NT2/D1 (cell line): ENCODE results near the gene SRI.

Experiments used
- DNase-seq: peaks from one replicate; pipeline ENCODE4 v3.0.0-alpha.2; 2011; ENCODE audit warnings: low read depth, low spot score
- H3K27me3 ChIP-seq: 2 replicates; pipeline ENCODE4 v1.6.0; 2011; ENCODE audit warnings: mild to moderate bottlenecking; ENCODE audit not compliant: insufficient read length, insufficient read depth
- H3K36me3 ChIP-seq: 2 replicates; pipeline ENCODE4 v1.6.1; 2011; ENCODE audit warnings: mild to moderate bottlenecking, low read length, mixed read lengths; ENCODE audit not compliant: insufficient read depth, insufficient read length
- H3K4me1 ChIP-seq: 2 replicates; pipeline ENCODE4 v1.5.1; 2011; ENCODE audit not compliant: insufficient read depth, insufficient read length
- H3K4me3 ChIP-seq: 2 replicates; pipeline ENCODE4 v1.5.1; 2011; ENCODE audit warnings: low read depth; ENCODE audit not compliant: insufficient read length
- H3K9ac ChIP-seq: 2 replicates; pipeline ENCODE4 v1.6.0; 2011; ENCODE audit warnings: low read depth; ENCODE audit not compliant: insufficient read length
- H3K9me3 ChIP-seq: 2 replicates; pipeline ENCODE4 v1.5.1; 2011; ENCODE audit warnings: mild to moderate bottlenecking, low read length; ENCODE audit not compliant: insufficient read depth
- SUZ12 ChIP-seq: IDR thresholded peaks from 2 replicates; pipeline ENCODE4 v1.6.1; 2011; ENCODE audit not compliant: insufficient read length, insufficient read depth; ENCODE audit errors: extremely low read depth
- YY1 ChIP-seq: IDR thresholded peaks from 2 replicates; pipeline ENCODE4 v1.6.1; 2011; ENCODE audit not compliant: insufficient read length, insufficient read depth
- ZNF274 ChIP-seq: IDR thresholded peaks from 2 replicates; pipeline ENCODE4 v1.6.1; 2011; ENCODE audit warnings: mild to moderate bottlenecking, low read depth, low read length

Gene SRI

GRCh38 chr7:88202799-88203198, 17.0 kb downstream of the SRI start:
- peaks cover 45% of the 10 kb centered on the region for H3K36me3 ChIP-seq
- H3K9ac ChIP-seq, result no peak overlapping the region
- H3K27me3 ChIP-seq, result no peaks in the 10 kb centered on the region
- no peaks in the 10 kb centered on the region for H3K9me3 ChIP-seq
- TF ChIP-seq YY1 (no peak), SUZ12 (no peak), ZNF274 (no peak)
- DNase-seq, result no peak
- no peak overlapping the region for H3K4me3 ChIP-seq
- peaks cover 2% of the 10 kb centered on the region for H3K4me1 ChIP-seq

- no peaks in the 10 kb centered on the region for H3K27me3 ChIP-seq
- peaks cover 41% of the 10 kb centered on the region for H3K36me3 ChIP-seq
- H3K9ac ChIP-seq, result no peak overlapping the region
- no peak overlapping the region for H3K4me3 ChIP-seq
- H3K4me1 ChIP-seq, result peaks cover 2% of the 10 kb centered on the region
- TF ChIP-seq ZNF274, result no peak
- no peak for TF ChIP-seq SUZ12
- no peak for TF ChIP-seq YY1
- H3K9me3 ChIP-seq, result no peaks in the 10 kb centered on the region
- DNase-seq, result no peak
These were observed 17.6 kb downstream of the SRI start for GRCh38 chr7:88202278-88202677.

GRCh38 chr7:88201305-88201704, 18.5 kb downstream of the SRI start:
- DNase-seq, result no peak
- peaks cover 31% of the 10 kb centered on the region for H3K36me3 ChIP-seq
- H3K9ac ChIP-seq, result no peak overlapping the region
- H3K4me1 ChIP-seq, result peaks cover 2% of the 10 kb centered on the region
- no peak for TF ChIP-seq ZNF274
- no peak for TF ChIP-seq YY1
- no peak for TF ChIP-seq SUZ12
- H3K9me3 ChIP-seq, result no peaks in the 10 kb centered on the region
- H3K27me3 ChIP-seq, result no peaks in the 10 kb centered on the region
- H3K4me3 ChIP-seq, result no peak overlapping the region

GRCh38 chr7:88200789-88201188, 19.0 kb downstream of the SRI start:
- peaks cover 26% of the 10 kb centered on the region for H3K36me3 ChIP-seq
- TF ChIP-seq YY1, result no peak
- no peak for TF ChIP-seq SUZ12
- no peak for TF ChIP-seq ZNF274
- no peak overlapping the region for H3K4me3 ChIP-seq
- H3K9ac ChIP-seq, result no peak overlapping the region
- H3K4me1 ChIP-seq, result peaks cover 2% of the 10 kb centered on the region
- DNase-seq, result no peak
- H3K27me3 ChIP-seq, result no peaks in the 10 kb centered on the region
- no peaks in the 10 kb centered on the region for H3K9me3 ChIP-seq

- H3K4me1 ChIP-seq, result peaks cover 2% of the 10 kb centered on the region
- DNase-seq, result no peak
These were observed 19.6 kb downstream of the SRI start for GRCh38 chr7:88200261-88200660.

GRCh38 chr7:88191911-88192310, 27.9 kb downstream of the SRI start:
- no peak for TF ChIP-seq ZNF274
- TF ChIP-seq SUZ12, result no peak
- no peak for TF ChIP-seq YY1
- H3K27me3 ChIP-seq, result no peaks in the 10 kb centered on the region
- no peaks in the 10 kb centered on the region for H3K4me1 ChIP-seq
- H3K4me3 ChIP-seq, result no peak overlapping the region
- no peaks in the 10 kb centered on the region for H3K9me3 ChIP-seq
- H3K9ac ChIP-seq, result no peak overlapping the region
- no peaks in the 10 kb centered on the region for H3K36me3 ChIP-seq
- no peak for DNase-seq

More at GRCh38 chr7:88200261-88200660, 19.6 kb downstream of the SRI start:
- TF ChIP-seq ZNF274, result no peak
- TF ChIP-seq SUZ12, result no peak
- TF ChIP-seq YY1, result no peak
- no peak overlapping the region for H3K4me3 ChIP-seq
- peaks cover 21% of the 10 kb centered on the region for H3K36me3 ChIP-seq
- H3K9ac ChIP-seq, result no peak overlapping the region
- H3K9me3 ChIP-seq, result no peaks in the 10 kb centered on the region
- no peaks in the 10 kb centered on the region for H3K27me3 ChIP-seq

- H3K36me3 ChIP-seq, result no peaks in the 10 kb centered on the region
- no peaks in the 10 kb centered on the region for H3K27me3 ChIP-seq
- H3K9me3 ChIP-seq, result no peaks in the 10 kb centered on the region
- no peak overlapping the region for H3K9ac ChIP-seq
- H3K4me1 ChIP-seq, result no peaks in the 10 kb centered on the region
- TF ChIP-seq YY1 (no peak), SUZ12 (no peak), ZNF274 (no peak)
- no peak overlapping the region for H3K4me3 ChIP-seq
- no peak for DNase-seq
These were observed 34.2 kb downstream of the SRI start for GRCh38 chr7:88185650-88186049.

GRCh38 chr7:88184848-88185304, 35.0 kb downstream of the SRI start:
- H3K4me3 ChIP-seq, result no peak overlapping the region
- DNase-seq, result no peak
- no peak overlapping the region for H3K9ac ChIP-seq
- no peak for TF ChIP-seq SUZ12
- no peak for TF ChIP-seq ZNF274
- no peak for TF ChIP-seq YY1
- no peaks in the 10 kb centered on the region for H3K36me3 ChIP-seq
- H3K27me3 ChIP-seq, result no peaks in the 10 kb centered on the region
- no peaks in the 10 kb centered on the region for H3K4me1 ChIP-seq
- H3K9me3 ChIP-seq, result no peaks in the 10 kb centered on the region
